Karpas-422 (cell line): Measurements from ENCODE around the gene CBX4. TPM values are rescaled to one million over a fixed set of nuclear protein-coding genes. Genes with fewer than 3 reads are reported as not detected.

ENCODE experiments used
- DNase-seq: peaks from one replicate; pipeline ENCODE4 v3.0.0-alpha.2; 2015
- H2AFZ ChIP-seq: fragments of 200-600 bp; sonication (generic); 2 replicates; pipeline ENCODE4 v1.6.1; 2014; ENCODE audit warnings: antibody characterized with exemption, low read length, mixed read lengths
- H3K27ac ChIP-seq: fragments of 200-600 bp; sonication (generic); 2 replicates; pipeline ENCODE4 v1.5.1; 2014; ENCODE audit warnings: mild to moderate bottlenecking, low read length, moderate library complexity
- H3K27me3 ChIP-seq: fragments of 200-600 bp; sonication (generic); 2 replicates; pipeline ENCODE4 v1.6.1; 2014; ENCODE audit warnings: low read length, mixed read lengths
- H3K36me3 ChIP-seq: fragments of 200-600 bp; sonication (generic); 2 replicates; pipeline ENCODE4 v1.6.1; 2014; ENCODE audit warnings: low read length, mixed read lengths; ENCODE audit not compliant: insufficient read depth
- H3K4me1 ChIP-seq: fragments of 200-600 bp; sonication (generic); 2 replicates; pipeline ENCODE4 v1.6.1; 2014; ENCODE audit warnings: mild to moderate bottlenecking, low read length, mixed read lengths
- H3K4me2 ChIP-seq: fragments of 200-600 bp; sonication (generic); 2 replicates; pipeline ENCODE4 v1.6.1; 2014; ENCODE audit warnings: low read length, low read depth, mild to moderate bottlenecking; ENCODE audit not compliant: poor library complexity, severe bottlenecking
- H3K4me3 ChIP-seq: fragments of 200-600 bp; sonication (generic); 2 replicates; pipeline ENCODE4 v1.5.1; 2014; ENCODE audit warnings: mild to moderate bottlenecking, antibody characterized with exemption, low read length, mixed read lengths
- H3K79me2 ChIP-seq: fragments of 200-600 bp; sonication (generic); 2 replicates; pipeline ENCODE4 v1.6.1; 2014; ENCODE audit warnings: mild to moderate bottlenecking, low read length, mixed read lengths
- H3K9ac ChIP-seq: fragments of 200-600 bp; sonication (generic); 2 replicates; pipeline ENCODE4 v1.6.0; 2014; ENCODE audit warnings: low read length
- H3K9me2 ChIP-seq: fragments of 200-600 bp; sonication (generic), shearing (Covaris generic); replicated peaks from 2 replicates; pipeline ENCODE4 v1.6.0; 2014; ENCODE audit warnings: mild to moderate bottlenecking, low read length, moderate library complexity; ENCODE audit not compliant: insufficient read depth
- H3K9me3 ChIP-seq: fragments of 300-700, 200-600 bp; sonication (generic); 2 replicates; pipeline ENCODE4 v1.6.1; 2014; ENCODE audit warnings: low read length, mixed read lengths
- H4K20me1 ChIP-seq: fragments of 200-600 bp; sonication (generic); 2 replicates; pipeline ENCODE4 v1.6.1; 2014; ENCODE audit warnings: mild to moderate bottlenecking, antibody characterized with exemption, low read length, low read depth; ENCODE audit not compliant: insufficient read depth
- total RNA-seq: library from RNA; depleted of rRNA; stranded (reverse); fragments of >200 nt; shearing (Covaris generic); gene quantifications from 2 replicates; pipeline ENCODE4 v1.2.3, GENCODE V29; 2014; ENCODE audit warnings: low replicate concordance

Gene CBX4
- total RNA-seq, 1 experiment from 2014 or later, result 33.3 TPM

DNA sequence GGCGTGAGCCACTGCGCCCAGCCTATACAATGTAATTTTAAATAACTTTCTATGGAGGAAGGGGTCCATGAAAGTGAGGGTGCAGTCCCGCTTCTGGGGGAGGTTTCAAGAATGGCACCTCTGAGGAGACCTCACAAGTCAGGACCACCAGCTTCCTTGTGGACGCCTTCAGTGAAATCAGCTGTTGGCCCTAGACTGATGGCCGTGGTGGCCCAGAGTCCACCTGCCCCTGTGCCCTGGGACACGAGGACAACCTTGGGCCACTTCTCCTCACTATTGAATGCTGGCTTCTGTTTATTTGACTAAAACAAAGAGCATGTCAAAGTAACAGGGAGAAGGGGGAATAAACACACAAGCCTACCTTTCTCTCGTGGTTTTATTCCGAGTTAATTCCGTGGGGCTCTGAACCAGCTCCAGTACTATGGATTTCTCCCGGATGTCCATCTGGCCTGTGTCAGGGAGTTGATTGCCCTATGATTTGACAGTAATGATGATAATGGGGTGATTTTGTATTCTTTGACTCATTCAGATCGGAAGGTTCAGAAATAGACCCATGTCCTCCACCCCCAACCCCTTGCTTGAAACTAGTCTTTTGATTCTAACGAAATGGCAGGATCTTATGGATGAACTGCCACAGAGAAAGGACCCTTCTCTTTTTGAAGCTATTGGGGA lies 8.6 kb upstream of the CBX4 start:
- H3K4me1 ChIP-seq, result peaks cover 2% of the 10 kb centered on the region; the same call in 1 of the 2 replicates
- H3K36me3 ChIP-seq, result no peaks in the 10 kb centered on the region
- H4K20me1 ChIP-seq, result no peaks in the 10 kb centered on the region
- H2AFZ ChIP-seq, result no peak overlapping the region
- H3K9me2 ChIP-seq, result no peaks in the 10 kb centered on the region
- H3K4me3 ChIP-seq, result no peak overlapping the region
- no peak overlapping the region for H3K27ac ChIP-seq
- no peaks in the 10 kb centered on the region for H3K9me3 ChIP-seq
- no peaks in the 10 kb centered on the region for H3K79me2 ChIP-seq
- no peak for DNase-seq
- no peak overlapping the region for H3K9ac ChIP-seq
- no peaks in the 10 kb centered on the region for H3K27me3 ChIP-seq
- H3K4me2 ChIP-seq, result no peak overlapping the region

DNA sequence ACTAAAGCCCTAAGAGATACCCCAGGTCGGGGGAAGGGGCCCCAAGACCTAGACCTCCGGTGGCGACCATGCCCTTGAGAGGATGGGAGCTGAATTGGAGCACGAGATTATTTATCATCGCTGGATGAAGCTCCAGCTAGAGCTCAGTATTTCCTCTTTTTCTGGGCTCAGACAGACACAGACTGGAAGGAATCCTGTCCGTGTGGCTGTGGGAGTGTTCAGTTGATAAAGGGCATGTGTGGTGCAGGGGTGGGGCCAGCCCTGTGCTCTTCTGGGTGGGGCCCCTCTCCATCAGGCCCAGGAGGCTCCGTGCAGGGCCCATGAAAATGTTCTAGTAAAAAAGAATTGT lies 6.3 kb upstream of the CBX4 start:
- no peak overlapping the region for H3K27ac ChIP-seq

DNA sequence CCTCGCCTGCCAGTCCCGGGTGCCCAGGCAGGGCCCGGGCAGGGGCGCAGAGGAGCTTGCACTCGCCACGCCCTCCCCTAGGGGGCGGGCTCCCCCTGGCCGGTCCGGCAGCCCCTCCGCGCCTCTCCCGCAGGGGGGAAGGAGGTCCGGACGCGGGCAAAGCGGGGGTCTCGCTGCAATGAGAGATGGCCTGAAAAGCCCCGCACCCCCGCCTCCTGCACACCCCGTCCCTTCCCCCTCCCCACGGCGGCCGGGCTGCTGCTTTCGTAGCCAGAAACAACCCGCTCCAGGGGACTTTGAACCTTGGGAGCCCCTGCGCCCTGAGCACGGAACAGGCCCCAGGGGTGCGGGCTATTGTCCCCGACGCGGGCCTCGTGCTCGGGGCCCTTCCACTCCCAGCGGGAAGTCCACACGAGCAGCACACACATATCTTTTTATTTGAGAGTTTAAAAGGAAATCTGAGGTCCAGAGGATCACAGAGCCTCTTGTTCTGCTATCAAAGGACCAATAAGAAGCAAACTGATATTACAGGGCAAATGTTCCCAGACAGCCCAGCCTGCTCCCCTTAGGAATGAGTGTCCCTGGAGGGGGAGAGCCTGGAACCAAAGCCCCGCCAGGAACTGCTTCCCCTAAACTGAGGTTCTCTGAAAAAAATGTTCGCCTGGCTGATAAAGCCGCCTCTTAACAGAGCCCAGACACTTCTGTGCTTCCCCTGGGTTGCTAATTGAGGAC lies 5.8 kb upstream of the CBX4 start:
- DNase-seq, result peak; percentile 77
- H3K4me3 ChIP-seq, result no peak overlapping the region
- no peaks in the 10 kb centered on the region for H3K4me1 ChIP-seq
- no peaks in the 10 kb centered on the region for H3K27me3 ChIP-seq
- no peak overlapping the region for H3K4me2 ChIP-seq
- H3K27ac ChIP-seq, result no peak overlapping the region
- no peak overlapping the region for H2AFZ ChIP-seq
- no peaks in the 10 kb centered on the region for H4K20me1 ChIP-seq
- H3K79me2 ChIP-seq, result no peaks in the 10 kb centered on the region
- no peak overlapping the region for H3K9ac ChIP-seq
- no peaks in the 10 kb centered on the region for H3K9me2 ChIP-seq
- no peaks in the 10 kb centered on the region for H3K9me3 ChIP-seq
- H3K36me3 ChIP-seq, result no peaks in the 10 kb centered on the region

More for the DNA sequence above, 6.3 kb upstream of the CBX4 start:
- Histone ChIP-seq H3K4me2 (no peak overlapping the region), H3K4me1 (no peaks in the 10 kb centered on the region), H3K27me3 (no peaks in the 10 kb centered on the region), H3K9me3 (no peaks in the 10 kb centered on the region), H3K36me3 (no peaks in the 10 kb centered on the region), H3K9me2 (no peaks in the 10 kb centered on the region), H3K9ac (no peak overlapping the region), H3K4me3 (no peak overlapping the region), H2AFZ (no peak overlapping the region), H4K20me1 (no peaks in the 10 kb centered on the region), H3K79me2 (no peaks in the 10 kb centered on the region)
- no peak for DNase-seq

DNA sequence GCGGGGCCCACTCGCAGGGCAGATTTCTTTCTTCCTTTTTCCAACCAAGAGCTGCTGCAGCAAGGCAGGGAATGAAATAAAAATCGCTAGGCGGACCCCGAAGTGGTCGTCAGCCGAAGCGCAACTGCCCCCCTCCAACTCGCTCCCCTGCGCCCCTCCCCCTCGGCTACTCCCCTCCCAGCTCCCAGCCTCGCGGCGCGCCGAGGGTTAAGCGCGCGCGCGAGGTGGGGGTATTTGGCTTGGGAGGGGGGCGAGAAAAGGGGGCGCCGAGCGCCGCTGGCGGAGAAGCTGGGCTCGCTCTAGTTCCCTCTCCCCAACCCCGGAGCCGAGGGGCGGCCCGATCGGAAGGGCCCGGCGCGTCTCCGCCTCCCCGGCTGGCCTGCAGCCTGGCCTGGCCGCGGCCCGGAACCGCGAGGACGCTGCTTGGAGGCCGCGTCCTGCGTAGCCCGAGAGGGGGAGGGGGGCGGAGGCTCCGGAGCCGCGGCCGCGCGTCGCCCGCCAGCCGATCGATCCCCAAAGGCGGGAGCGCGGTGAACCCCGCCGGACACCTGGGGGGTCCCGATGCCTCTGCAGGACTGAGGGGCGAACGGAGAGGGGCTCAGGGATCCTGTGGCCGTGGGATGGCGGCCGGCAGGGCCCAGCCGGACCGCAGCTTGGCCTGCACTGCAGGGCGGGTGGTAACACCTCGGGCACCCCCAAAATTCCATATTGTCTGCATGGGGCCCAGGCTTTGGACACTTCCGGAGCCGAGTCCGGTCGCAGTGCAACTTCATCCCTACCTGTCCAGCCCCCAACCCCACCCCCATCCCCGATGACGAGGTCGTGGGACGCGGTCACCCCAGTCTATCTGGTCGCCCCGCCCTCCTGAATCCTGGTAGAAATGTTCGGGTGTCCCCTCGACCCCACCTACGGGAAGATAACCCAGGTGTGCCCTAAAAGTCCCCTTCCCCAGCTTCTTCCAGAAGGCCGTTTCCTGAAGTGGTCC lies 4.9 kb upstream of the CBX4 start:
- no peak overlapping the region for H3K27ac ChIP-seq
- H3K9me2 ChIP-seq, result no peaks in the 10 kb centered on the region
- no peak overlapping the region for H3K9ac ChIP-seq
- no peak overlapping the region for H3K4me2 ChIP-seq
- H3K36me3 ChIP-seq, result no peaks in the 10 kb centered on the region
- H2AFZ ChIP-seq, result no peak overlapping the region
- H3K9me3 ChIP-seq, result no peaks in the 10 kb centered on the region
- no peak for DNase-seq
- no peaks in the 10 kb centered on the region for H3K4me1 ChIP-seq
- H3K27me3 ChIP-seq, result no peaks in the 10 kb centered on the region
- H3K4me3 ChIP-seq, result no peak overlapping the region
- no peaks in the 10 kb centered on the region for H3K79me2 ChIP-seq
- H4K20me1 ChIP-seq, result no peaks in the 10 kb centered on the region

DNA sequence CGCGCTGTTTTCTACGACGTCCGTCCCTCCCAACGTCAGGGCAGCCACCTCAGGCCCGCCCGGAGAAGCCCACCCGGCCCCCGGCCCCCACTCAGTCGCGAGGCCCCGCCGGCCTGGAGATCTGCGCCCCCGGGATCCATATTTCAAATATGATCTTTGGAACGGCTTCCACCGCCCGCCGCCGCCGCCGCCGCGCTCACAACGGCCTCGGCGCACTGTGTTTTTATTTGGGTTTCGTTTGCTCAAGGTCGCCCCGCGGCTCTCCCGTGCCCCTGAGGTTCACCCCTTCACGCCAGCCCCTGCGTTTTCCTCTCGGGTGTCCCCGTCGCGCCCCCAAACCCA lies 4.2 kb upstream of the CBX4 start:
- H3K4me1 ChIP-seq, result no peaks in the 10 kb centered on the region
- H3K27ac ChIP-seq, result no peak overlapping the region
- H3K9me3 ChIP-seq, result no peaks in the 10 kb centered on the region
- no peaks in the 10 kb centered on the region for H3K27me3 ChIP-seq
- no peak overlapping the region for H3K9ac ChIP-seq
- no peaks in the 10 kb centered on the region for H4K20me1 ChIP-seq
- no peaks in the 10 kb centered on the region for H3K9me2 ChIP-seq
- H3K79me2 ChIP-seq, result peaks cover under 1% of the 10 kb centered on the region; the same call in 1 of the 2 replicates
- no peaks in the 10 kb centered on the region for H3K36me3 ChIP-seq
- H2AFZ ChIP-seq, result no peak overlapping the region
- H3K4me3 ChIP-seq, result no peak overlapping the region
- no peak for DNase-seq
- no peak overlapping the region for H3K4me2 ChIP-seq

DNA sequence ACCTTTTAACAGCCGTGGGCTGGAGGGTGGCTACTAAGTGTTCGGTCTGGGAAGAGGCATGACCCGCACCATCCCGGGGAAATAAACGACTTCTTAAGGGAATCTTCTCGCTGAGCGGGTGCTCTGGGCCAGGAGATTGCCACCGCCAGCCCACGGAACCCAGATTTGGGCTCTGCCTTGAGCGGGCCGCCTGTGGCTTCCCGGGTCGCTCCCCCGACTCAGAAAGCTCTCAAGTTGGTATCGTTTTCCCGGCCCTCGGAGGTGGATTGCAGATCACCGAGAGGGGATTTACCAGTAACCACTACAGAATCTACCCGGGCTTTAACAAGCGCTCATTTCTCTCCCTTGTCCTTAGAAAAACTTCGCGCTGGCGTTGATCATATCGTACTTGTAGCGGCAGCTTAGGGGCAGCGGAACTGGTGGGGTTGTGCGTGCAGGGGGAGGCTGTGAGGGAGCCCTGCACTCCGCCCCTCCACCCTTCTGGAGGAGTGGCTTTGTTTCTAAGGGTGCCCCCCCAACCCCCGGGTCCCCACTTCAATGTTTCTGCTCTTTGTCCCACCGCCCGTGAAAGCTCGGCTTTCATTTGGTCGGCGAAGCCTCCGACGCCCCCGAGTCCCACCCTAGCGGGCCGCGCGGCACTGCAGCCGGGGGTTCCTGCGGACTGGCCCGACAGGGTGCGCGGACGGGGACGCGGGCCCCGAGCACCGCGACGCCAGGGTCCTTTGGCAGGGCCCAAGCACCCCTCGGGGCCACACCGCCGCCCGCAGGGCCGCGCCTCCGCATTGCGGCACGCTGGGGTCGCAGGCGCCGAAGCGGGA lies 3.6 kb upstream of the CBX4 start:
- no peaks in the 10 kb centered on the region for H3K9me3 ChIP-seq
- no peak overlapping the region for H3K4me2 ChIP-seq
- H3K36me3 ChIP-seq, result no peaks in the 10 kb centered on the region
- no peak overlapping the region for H2AFZ ChIP-seq
- no peaks in the 10 kb centered on the region for H3K9me2 ChIP-seq
- H3K27me3 ChIP-seq, result no peaks in the 10 kb centered on the region
- H3K9ac ChIP-seq, result no peak overlapping the region
- peaks cover 4% of the 10 kb centered on the region for H4K20me1 ChIP-seq
- DNase-seq, result no peak
- H3K27ac ChIP-seq, result no peak overlapping the region
- peaks cover 3% of the 10 kb centered on the region for H3K4me1 ChIP-seq
- H3K4me3 ChIP-seq, result no peak overlapping the region
- peaks cover 6% of the 10 kb centered on the region for H3K79me2 ChIP-seq

DNA sequence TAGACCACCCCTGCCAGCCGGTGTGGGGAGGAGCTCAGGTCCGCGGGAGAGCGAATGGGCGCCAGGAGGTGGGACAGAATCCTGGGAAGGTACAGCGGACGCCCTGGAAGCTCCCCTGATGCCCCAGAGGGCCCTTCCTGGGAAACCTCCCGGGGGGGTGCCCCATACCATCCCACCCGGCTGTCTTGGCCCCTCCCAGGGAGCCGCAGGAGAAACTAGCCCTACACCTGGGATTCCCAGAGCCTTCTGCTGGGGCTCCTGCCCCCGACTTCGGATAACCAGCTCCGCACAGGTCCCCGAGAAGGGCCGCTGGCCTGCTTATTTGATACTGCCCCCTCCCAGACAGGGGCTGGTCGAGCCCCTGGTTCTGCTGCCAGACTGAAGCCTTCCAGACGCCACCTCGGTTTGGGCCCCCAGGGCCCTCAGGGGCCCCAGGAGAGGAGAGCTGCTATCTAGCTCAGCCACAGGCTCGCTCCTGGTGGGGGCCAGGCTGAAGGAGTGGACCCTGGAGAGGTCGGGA lies 3.0 kb upstream of the CBX4 start:
- Histone ChIP-seq H3K4me1 (peaks cover 10% of the 10 kb centered on the region), H3K4me3 (no peak overlapping the region), H3K79me2 (peaks cover 13% of the 10 kb centered on the region), H3K9me3 (no peaks in the 10 kb centered on the region), H2AFZ (no peak overlapping the region), H4K20me1 (peaks cover 10% of the 10 kb centered on the region), H3K27me3 (no peaks in the 10 kb centered on the region), H3K36me3 (no peaks in the 10 kb centered on the region), H3K9ac (no peak overlapping the region), H3K9me2 (no peaks in the 10 kb centered on the region), H3K4me2 (no peak overlapping the region), H3K27ac (no peak overlapping the region)
- DNase-seq, result no peak
